Inferior parietal cortex (tissue), 1 donor: Measurements from ENCODE around the gene ADAM22.
"Not testable (repeated sequence)": the region's sequence is repeated elsewhere in the genome, so short reads cannot be mapped to it uniquely, and the experiment has no call there.

Experiments
- DNase-seq: peaks from one replicate; pipeline ENCODE4 v3.0.0-alpha.2; 2016; ENCODE audit errors: extremely low spot score

The ADAM22 gene

DNA sequence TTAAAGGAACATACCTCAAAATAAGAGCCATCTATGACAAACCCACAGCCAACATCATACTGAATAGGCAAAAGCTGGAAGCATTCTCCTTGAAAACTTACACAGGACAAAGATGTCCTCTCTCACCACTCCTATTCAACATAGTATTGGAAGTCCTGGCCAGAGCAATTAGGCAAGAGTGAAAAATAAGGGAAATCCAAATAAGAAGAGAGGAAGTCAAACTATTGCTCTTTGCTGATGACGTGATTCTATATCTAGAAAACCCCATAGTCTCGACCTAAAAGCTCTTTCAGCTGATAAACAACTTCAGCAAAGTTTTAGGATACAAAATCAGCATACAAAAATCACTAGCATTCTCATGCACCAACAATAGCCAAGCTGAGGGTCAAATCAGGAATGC is 225.7 kb downstream of the ADAM22 start:
- not testable (repeated sequence) for DNase-seq

DNA sequence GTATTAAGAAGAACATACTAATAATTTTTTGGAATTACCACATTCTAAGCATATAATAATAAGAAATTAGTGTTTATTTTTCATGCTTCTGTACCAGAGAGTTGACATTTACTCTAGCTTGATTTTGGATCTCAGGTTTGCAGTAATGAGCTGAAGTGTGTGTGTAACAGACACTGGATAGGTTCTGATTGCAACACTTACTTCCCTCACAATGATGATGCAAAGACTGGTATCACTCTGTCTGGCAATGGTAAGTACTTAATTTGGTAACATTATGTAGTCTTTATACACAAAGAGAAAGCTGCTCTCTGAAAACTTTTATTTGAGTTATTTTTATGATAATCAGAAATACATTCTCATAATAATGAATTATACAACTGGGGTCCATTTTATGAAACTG is 231.6 kb downstream of the ADAM22 start:
- no peak for DNase-seq

DNA sequence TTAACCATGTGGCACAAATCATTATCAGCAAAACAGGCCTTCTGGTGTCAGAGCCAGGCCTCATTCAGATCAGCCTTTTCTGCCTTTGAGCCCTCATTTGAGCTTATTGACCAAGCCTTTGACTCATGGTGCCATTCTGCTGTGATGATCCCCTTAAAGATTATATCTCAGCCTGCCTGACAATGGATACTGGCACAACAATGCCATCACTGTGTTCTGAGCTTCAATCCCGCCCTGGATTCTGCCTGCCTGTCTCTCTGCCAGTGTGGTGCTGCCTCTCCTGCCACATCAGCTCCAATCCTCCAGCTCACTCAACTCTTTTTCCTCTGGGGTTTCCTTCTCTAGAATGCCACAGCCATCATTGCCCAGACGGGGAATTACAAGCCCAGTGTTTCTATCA is 233.2 kb downstream of the ADAM22 start:
- DNase-seq, result peak; percentile 42

DNA sequence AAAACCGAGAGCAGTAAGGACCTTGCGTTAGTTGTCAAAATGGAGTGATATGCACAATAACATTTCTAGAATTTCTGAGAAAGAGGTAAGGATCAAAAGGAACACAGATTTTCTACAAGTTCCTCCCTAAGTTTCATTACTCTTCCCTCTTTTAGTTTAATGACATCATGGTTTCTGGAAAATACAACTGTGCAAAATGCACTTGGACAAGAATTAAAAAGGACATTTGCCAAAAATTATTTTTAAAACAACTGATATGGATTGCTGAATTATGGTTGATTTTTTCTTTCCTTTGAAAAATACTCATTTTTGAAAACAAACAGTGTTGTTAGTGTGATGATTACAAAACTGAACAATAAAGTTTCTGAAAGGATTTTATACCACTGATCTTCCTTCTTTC is 233.7 kb downstream of the ADAM22 start:
- no peak for DNase-seq

DNA sequence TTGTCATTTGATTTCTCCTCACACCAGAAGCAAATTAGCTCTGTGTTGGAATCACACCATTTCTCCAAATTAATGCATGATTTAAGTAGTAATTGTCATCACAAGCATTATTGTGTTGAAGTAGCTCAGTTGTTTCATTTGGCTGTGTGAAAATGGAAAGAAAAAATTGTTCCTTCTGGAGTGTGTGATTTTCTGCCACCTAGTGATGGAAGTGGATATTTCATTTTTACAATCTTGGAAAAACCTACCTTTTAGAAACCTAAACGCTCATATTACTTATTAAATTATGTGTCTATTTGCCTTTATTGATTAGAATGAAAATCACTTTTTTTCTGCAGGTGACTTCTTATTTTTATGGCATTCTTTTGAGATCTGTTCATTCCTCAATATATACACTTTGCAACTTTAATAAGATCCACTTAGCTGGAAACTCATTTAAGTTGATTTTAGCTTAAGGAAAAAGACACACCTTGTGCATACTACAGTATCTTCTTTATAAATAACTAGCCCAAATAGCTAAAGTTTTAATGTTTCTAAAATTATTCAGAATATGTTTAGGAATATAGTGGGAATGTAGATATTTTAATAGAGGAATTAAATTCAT is 235.8 kb downstream of the ADAM22 start:
- DNase-seq, result peak; percentile 72

DNA sequence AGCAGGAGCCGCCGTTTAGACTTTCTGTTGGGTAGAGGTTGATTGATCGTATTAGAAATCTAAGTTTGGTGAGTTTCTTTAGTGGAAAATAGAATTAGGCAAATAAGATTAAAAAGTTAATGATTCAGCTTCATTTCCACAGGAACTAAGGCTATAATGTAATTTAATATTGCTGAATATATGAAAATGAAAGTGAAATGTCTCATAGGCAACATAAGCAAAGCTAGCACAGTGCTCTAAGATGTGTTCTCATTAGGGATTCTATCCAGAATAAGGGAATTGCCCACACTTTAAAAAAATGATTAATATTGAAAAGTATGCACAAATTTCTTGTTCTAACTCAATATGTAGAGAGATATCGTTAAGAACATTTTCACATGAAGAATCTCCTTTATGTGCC is 238.8 kb downstream of the ADAM22 start:
- DNase-seq, result no peak

DNA sequence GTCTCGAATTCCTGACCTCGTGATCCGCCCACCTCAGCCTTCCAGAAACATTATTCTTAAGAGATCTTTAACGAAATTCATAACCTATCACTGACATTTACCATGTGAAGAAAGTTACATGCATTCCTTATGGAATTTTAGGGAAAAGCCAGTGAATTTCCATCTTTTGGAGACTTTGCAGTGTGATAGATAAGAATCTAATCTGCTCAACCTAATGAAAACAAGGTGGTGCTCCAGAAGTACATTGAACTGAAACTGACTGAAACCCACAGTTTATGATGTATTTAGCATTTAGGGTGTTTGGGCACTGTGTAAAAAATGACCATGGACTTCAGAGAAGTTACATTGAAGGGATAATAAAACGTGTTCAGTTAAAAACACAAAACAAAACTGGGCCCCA is 242.1 kb downstream of the ADAM22 start:
- DNase-seq, result no peak

DNA sequence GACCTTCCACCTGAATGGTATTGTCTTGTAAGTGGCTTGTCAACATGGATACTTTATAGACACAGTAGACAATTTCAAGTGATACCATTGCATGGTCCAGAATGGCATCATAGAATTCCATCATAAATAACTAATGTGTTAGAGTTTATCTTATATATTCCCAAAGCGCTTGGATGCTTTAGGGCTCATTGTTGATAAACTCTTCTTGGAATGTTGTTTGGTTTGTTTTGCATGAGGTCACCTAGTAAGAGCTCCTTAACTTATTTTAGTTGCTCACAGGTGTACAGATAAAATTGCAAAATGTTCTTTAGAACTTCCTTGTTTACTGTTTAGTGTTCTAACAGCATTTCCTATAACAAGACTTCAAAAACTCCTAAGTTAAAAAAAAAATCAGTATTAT is 249.0 kb downstream of the ADAM22 start:
- no peak for DNase-seq

DNA sequence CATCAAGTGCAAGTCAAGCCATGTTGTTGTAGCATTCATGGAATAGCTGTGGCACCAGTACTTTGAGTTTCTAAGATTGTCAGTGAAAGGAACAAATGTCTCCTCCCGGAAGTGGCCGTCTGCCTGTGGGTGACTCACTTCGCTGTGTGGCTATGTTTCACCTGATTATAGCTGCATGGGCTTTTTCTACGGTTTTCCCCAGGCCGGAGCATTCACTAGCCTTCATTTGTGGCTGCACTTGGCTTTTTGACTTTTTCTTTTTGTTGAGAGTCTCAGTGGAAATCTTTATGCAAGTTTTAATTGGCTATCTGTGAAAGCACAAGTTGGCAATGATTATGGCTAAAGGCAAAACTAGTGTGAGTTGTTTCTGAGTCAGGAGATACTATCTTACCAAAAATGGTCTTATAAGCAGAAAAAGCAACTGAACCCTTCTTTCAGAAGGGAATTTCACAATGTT is 250.8 kb downstream of the ADAM22 start:
- no peak for DNase-seq

DNA sequence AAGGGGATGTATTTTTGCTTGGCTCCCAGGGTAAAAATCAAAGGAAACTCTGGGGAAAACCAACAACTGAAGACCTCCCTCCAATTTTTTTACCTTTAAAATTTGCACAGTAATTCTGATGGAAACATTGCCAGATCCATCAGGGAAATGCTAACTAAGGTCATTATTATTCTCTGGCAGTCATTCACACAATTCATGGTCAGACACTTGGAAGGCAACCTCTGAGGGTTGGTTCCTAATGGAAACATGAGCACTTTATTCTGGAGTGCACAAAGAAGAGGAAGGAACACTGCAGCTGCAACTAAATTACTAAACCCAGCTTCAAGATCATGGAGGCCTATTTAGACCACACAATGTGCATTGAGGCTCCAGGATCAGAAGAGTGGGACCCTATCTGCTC is 251.6 kb downstream of the ADAM22 start:
- no peak for DNase-seq

DNA sequence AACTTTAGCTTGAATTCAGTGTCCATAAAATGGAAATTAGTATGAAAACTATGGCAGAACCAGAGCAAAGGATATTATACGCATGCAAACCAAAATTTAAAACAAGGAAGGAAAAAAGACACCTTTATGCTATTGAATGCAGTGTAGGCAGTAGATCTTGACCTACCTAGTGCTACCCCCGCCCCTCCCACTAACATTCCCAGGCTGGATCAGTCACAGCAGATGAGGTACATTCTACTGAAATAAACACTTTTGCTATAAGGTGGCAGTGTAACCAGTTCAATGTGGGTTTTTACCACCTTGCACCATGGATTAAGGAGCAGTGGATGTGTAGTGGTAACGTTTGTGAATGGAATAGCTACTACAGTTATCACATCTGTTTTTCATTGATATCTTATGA is 257.9 kb downstream of the ADAM22 start:
- DNase-seq, result no peak

DNA sequence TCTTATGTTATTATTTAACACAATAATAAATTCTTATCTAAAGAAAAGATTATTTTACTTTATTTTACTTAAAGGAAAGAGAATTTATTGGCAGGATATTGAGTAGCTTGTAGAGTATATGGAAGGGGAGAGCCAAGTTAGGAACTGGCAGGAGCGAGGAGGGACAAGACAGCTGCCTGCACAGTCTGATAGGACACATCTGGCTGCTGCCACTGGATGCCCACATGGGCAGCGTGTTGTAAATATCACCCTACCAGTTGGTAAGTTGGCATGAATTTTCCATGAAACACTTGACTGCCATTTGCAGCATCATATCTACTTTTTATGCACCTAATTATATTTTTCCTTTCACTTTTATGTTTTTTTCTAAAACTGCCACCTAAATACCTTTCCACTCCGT is 266.2 kb downstream of the ADAM22 start:
- no peak for DNase-seq

DNA sequence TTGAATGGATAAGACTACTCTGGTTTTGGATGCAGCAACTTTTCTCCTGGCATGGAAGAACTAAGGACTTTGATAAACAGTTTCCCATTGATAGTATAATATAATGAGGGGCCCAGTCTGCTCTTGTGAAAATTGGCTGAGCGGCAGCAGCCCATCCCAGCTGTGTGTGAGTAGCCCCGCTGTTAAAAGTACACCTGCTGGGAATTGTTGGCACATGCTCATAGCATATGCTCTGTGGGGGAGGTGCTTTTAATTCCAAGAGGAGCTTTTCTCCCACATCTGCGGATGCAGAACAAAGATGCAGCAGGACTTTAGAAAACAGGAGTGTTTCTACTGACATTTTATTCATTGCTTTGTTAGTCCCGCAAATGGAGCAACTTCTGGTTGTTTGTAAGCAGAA is 266.7 kb downstream of the ADAM22 start:
- no peak for DNase-seq

DNA sequence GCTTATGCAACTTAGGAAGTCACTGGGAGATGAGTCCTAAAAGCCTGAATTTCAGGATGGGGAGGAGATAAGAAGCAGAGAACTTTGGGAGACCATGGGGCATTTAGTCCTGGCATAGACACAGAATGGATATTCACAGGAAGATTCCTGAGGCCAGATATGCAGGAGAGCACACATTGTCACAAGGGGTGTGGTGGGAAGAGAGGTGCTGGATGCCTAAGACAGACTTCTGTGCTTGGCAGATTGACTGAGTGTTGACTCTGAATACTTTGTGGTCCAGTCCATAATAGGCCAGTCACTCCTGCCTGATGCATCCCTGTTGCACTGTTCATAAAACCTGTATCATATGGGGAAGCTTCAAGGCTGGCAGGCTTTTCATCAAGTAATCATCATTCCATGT is 267.3 kb downstream of the ADAM22 start:
- no peak for DNase-seq

DNA sequence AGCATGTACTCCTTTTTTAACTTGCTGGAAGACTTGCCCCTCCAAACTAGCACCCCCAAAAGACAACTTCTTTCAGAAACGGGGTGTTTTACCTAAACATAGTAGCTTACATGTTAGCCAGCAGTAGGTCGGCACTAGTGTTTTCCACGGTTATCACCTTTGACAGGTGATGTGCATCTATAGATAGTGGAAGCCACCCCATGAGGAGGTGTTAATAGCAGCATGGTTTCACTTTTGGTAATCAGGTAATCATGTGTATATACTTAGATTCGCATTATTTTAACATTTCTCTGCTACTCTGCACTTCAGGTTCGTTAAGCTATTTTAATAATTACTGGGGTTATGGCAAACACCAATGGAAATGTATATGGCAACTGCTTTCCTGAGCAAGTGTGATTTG is 268.2 kb downstream of the ADAM22 start:
- no peak for DNase-seq

DNA sequence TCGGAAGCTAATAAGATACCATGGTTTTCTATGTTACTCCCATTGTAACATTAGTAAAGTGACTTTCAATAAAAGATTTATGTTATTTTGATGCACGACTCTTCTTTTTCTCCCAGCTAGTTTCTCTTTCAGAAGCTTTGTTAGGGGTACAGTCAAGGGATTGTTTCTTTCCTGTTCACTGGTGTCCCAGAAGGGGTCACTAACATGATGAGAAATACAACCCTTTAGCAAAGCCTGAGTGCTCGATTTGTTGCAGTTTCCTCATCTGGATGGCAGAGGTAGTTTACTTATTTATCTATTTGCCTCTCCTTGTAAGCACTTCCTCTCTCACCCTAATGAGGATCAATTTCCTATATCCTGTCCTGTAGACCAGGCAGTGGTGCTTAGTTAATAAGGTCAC is 268.7 kb downstream of the ADAM22 start:
- DNase-seq, result no peak

DNA sequence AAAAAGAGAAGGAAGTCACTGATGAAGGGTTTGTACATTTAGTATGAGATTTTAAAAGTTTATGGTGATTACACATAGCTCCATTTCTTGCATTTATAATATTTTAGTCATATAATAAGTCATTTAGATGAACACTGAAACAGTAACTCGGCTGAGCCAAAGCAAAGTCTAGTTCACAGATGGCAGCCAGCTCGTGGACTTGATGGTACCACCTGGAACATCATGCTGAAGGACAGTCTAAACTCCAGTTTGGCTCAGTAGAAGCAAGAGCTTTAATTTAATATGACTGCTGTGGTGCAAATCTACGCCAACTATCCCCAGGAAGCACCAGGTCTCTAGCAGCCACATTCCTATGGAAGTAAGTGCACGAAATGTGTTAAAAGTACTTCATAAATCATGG is 269.4 kb downstream of the ADAM22 start:
- DNase-seq, result no peak

DNA sequence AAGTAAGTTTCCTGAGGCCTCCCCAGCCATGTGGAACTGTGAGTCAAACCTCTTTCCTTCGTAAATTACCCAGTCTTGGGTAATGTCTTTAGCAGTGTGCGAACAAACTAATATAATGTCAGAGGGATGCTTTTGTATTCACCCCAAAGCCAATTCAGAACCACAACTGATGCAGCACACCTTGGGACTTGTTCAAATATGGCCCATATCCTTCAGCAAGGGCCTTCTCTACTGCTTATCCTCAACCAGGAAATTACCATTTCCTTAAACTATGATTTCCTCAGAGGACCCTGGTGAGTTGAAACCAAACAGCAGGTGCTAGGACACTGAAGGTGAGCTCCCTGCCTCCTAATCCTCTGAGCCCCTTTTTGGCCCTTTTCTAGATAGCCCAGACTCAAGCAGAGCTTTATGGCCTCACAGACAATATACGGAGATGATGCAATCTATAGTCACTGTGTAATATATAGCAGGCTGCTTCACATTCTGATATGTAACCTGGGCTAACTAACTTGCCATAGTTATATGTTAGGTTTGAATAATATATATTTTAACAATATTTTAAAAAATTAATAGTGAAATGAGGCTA is 270.6 kb downstream of the ADAM22 start:
- DNase-seq, result no peak

DNA sequence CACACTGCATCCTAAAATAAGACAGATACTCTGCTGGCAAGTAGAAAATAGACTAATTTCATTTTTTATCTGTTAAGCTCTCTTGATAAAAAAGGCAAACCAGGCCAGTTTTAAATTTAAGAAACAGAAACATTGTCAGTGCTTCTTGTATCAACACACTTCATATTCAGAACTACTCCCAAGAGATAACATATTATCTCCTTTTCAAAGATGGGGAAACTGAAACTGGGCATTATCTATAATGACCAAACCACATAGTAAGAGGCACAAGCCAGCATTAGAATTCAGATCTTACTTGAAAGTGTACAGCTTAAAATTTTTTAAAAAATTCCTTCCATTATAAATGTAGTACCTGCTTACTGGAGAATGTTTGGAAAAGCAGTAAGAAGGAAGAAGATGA is 271.1 kb downstream of the ADAM22 start:
- DNase-seq, result no peak

DNA sequence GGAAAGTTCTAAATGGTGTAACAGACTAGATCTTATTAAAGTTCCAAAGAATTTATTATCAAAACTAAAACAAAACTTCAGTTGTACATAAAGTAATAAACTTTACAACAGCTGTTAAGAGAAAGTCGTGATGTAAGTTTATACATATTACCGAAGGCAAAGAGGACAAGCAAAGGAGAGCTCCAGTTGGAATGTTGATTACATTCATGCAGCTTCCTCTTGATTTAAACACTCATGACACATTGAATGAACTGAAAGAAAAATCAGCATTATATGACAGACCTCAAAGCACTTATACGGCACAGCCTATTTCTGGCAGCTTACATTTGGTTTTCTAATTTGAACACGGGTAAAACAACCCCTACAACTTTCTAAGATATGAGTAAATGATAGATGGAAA is 272.2 kb downstream of the ADAM22 start:
- DNase-seq, result no peak

DNA sequence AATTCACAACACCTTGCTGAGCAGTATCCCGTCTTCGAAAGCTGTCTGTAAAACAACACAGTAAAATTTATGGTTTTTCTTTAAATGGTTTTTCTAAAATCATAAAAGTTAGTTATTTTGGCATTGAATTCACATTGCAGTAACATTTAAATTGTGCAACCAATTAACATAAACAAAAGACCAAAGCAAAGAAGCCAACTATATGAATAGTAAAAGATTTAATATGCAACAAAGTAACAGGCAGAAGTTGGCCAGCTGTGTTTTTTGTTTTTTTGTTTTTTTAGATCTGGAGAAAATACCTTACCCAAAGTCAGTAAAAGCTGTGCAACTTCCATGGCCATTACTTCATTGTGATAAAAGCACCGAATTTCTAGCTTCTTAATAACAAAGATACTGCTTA is 274.5 kb downstream of the ADAM22 start:
- no peak for DNase-seq

DNA sequence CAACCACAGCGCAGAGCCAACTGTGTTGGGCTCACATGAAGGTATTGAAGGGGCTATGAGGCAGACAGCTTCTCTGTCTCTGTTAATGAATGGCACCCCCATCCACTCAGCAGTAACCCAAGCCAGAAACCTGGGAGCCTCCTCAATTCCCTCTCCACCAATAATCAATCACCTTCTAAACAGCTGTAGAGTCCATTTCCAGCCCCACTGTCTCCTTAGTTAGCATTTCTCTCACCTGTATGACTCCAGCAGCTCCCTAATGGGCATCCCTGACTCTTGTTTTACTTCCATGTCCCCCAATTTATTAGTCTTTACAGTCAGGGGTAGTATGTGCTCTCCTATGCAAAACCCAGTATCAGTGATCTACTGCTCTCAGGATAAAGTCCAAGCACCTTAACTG is 278.9 kb downstream of the ADAM22 start:
- DNase-seq, result no peak

DNA sequence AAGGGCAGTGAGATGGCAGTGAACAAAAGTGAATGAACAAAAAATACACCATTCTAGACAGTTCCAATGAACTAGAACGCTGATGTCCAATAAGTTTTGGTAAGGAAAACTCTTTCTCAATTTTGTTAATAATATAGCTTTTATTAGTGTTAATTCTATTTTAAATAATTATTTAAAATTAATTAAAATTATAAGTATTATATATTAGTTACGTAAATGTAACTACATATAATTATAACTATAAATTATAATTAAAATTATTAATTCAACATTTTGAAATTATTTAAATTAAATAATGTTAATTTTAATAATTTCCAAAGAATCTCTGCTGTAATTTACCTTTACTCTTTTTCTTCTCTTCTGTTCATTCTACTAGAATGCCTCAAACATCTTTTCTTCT is 280.4 kb downstream of the ADAM22 start:
- no peak for DNase-seq

DNA sequence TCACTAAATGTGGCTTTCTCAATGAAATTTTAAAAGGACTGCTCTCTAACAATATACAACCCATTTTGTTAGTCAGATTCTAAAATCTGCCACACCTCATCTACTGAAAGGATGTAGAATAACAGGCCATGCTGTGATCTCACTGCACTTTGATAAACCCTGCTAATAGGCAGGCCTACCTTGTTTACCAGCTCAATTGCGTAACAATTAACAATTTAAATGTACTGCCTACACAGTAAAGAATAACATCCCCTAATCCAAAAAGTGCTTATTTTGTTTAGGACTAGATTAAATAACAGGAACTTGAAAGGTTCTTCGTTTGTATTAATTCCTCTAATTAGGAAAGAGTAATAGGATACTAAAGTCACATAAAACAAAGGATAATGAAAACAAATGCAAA is 281.2 kb downstream of the ADAM22 start:
- no peak for DNase-seq
